ENCODE data around the gene QRICH2.
"Not testable (repeated sequence)": the region's sequence is repeated elsewhere in the genome, so short reads cannot be mapped to it uniquely, and the experiment has no call there.

Gene QRICH2

DNA sequence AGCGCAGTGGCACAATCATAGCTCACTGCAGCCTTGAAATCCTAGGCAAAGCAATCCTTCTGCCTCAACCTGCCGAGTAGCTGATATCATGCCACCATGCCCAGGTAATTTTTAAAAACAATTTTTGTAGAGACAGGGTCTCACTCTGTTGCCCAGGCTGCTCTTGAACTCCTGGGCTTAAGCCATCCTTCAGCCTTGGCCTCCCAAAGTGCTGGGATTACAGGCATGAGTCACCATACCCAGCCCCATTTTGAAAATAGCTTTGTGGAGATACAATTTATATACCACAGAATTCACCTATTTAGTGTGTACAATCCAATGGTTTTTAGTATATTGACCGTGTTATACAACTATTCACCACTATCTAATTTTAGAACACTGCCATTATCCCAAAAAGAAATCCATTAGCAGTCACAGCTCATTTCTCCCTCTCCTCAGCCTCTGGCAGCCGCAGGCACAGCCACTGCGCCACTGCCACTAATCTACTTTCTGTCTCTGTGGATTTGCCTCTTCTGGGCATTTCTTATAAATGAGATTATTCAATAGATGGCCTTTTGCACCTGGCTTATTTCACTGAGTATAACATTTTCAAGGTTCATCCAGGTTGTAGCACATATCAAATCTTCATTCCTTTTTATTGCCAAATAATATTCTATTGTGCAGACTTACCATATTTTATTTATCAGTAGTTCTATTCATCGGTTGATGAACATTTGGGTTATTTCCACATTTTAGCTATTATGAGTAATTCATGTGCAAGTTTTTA, 74.3 kb downstream of the QRICH2 start:
- no peak for DNase-seq (ENCODE audit: low read depth in 2 of 3, low spot score in 2 of 3)

DNA sequence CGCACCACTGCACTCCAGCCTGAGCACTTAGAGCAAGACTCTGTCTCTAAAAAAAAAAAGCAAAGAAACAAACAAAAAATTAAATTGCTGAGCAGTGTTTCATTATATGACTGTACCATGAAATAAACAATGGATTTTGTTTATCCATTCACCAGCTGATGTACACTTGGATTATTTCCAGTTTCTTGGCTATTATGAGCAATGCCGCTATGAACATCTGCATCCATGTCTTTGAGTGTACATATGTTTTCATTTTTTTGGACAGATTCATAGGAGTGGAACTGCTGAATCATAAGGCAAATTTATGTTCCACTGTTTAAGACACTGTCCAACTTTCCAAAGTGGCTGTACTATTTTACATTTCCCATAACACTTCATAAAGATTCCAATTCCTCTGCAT, 75.7 kb downstream of the QRICH2 start:
- DNase-seq (ENCODE audit: low read depth in 2 of 3, low spot score in 2 of 3) = no peak

DNA sequence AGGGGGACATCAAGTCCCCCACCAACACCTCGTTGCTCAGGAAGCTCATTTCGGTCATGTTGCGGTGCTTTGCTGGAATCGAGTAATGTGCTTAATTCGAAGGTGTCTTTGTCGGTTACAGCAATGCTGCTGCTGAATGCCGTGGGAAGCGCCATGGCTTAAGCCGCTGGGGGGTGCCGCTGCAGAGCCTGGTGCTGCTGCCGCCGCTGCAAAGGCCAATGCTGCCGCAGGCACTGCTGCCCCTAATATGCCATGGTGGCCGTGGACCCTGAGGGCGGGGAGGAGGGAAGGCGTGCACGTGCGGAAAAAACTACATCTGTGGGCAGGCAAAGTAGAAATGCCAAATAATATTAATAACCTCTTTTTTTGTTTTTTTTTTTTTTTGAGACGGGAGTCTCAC, 81.3 kb downstream of the QRICH2 start:
- DNase-seq (ENCODE audit: low read depth in 2 of 3, low spot score in 2 of 3) = not testable (repeated sequence)

DNA sequence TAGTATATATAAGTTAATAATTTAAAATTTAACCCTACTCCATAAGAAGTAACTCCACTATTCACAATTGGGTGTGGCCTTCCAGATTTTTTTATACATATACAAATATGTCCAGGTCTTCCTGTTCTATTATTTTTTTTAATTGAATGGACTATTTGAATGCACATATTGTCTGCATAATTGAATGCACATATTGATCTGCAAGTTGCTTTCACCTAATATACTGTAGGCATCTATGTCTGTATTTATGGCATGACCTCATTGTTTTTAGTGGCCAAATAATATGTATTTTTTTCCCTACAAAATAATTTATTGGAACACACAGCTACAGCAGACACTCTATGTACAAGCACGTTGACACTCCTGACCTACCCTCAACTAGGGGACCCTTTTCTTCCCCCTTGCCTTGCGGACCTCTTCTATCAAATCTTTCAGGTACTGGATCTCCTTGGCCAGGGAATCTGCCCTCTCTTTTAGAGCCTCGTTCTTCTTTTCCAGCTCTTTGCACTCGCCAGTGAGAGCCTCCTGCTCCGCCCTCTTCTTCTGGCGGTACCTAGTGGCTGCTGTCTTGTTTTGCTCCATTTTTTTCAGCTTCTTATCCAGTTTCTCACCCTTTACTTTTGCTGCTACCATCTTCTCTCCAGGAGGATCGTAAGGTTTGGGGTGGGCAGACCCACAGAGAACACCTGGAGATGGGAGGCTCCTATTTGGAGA, 82.5 kb downstream of the QRICH2 start:
- DNase-seq (ENCODE audit: low read depth in 2 of 3, low spot score in 2 of 3) = not testable (repeated sequence)

All from activated CD8-positive, alpha-beta memory T cell treated with anti-CD3 and anti-CD28 coated beads for 48 hours (primary cell).